ENCODE data around the gene DUSP22. TPM values are rescaled to one million over a fixed set of nuclear protein-coding genes. Genes with fewer than 3 reads are reported as not detected.

Gene DUSP22
- total RNA-seq, 2 donors from 2014 or later: 20.5 to 24.5 TPM

DNA sequence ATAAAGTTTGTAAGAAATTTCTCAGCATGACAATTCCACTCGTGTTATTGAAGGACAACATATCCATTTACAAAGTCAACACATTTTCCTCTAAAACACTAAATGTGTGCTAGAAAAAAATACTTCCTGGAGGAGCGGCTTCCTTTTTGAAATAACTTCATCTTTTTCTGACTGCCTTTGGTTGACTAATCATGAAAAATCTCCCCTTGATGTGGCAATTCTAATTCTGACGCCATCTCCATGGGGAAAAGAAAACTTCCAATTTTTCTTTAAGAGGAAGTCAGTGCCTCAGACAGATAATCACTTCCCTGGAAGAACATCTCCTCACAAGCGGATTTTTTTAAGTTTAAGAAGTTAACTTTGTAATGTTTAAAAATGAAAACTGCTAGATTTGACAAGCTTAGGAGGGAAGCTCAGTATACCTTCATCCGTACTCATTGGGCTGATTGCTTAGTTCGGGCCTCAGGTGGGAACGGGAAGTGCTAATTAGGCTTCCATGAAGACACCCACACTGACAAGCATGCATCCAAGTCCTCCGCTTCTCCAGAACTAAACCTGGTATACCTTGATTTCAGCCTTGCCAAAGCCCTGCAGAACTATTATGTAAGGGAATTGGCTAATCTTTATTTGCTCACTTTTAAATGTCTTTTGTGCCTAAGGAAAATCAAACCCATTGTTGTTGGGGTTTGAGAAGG, 35.1 kb upstream of the DUSP22 start:
- Histone ChIP-seq H3K9me3 (no peaks in the 10 kb centered on the region), H3K27ac (no peak overlapping the region), H3K4me1 (no peaks in the 10 kb centered on the region), H3K9ac (ENCODE audit: low read depth in 2 of 2, low read length in 2 of 2) (no peak overlapping the region), H3K4me3 (no peak overlapping the region), H3K36me3 (no peaks in the 10 kb centered on the region), H3K27me3 (no peaks in the 10 kb centered on the region)
- no peak for DNase-seq
- intact Hi-C loops (cut with DNase I): no loop called here
- TF ChIP-seq CTCF (IDR thresholded peaks at IDR 0.05): no peak

DNA sequence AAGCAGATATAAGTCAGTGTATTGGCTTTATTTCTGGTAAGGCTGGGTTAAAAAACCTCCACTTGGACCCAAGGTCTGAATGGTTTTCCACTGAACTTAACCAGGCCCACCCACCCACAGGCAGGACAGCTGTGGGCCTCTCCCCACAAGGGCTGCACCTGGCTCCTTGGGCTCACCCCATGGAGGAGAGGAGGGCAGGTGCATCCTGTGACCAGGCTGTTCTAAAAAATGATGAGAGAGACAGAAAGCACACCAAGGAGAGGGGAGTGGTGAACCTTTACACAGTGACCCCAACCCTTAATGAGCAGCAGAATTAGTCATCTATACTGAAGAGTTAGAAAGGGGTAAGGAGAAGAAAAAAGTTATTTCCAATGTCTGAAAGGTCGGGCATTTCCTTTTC, 34.5 kb upstream of the DUSP22 start:
- Histone ChIP-seq H3K27me3 (no peaks in the 10 kb centered on the region), H3K9me3 (no peaks in the 10 kb centered on the region), H3K9ac (ENCODE audit: low read depth in 2 of 2, low read length in 2 of 2) (no peak overlapping the region), H3K36me3 (no peaks in the 10 kb centered on the region), H3K4me1 (no peaks in the 10 kb centered on the region), H3K27ac (no peak overlapping the region), H3K4me3 (no peak overlapping the region)
- DNase-seq: no peak
- no peak for TF ChIP-seq CTCF (IDR thresholded peaks at IDR 0.05)
- intact Hi-C loops (cut with DNase I): no loop called here

DNA sequence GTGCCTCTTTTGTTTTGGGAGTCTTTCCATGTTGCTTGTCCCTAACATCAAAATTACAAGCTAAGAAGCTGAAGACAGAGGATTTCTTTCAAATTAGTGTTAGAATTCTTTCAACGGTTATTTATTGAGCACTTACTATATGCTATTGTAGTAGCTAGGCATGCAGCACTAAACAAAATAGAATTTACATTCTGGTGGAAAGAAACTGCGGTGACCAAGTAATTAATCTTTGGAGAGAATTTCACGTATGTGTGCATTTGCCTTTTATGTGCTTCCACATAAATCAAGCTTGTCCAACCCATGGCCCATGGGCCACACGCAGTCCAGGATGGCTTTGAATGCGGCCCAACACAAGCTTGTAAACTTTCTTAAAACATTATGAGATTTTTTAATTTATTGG, 33.0 kb upstream of the DUSP22 start:
- Histone ChIP-seq H3K9ac (ENCODE audit: low read depth in 2 of 2, low read length in 2 of 2) (no peak overlapping the region), H3K4me1 (no peaks in the 10 kb centered on the region), H3K4me3 (no peak overlapping the region), H3K27ac (no peak overlapping the region), H3K27me3 (no peaks in the 10 kb centered on the region), H3K36me3 (no peaks in the 10 kb centered on the region), H3K9me3 (no peaks in the 10 kb centered on the region)
- DNase-seq: no peak
- intact Hi-C loops (cut with DNase I): no loop called here
- no peak for TF ChIP-seq CTCF (IDR thresholded peaks at IDR 0.05)

GRCh38 chr6:259901-260508, 32.3 kb upstream of the DUSP22 start:
- no peak overlapping the region for H3K27ac ChIP-seq
- H3K27me3 ChIP-seq: no peaks in the 10 kb centered on the region
- intact Hi-C loops (cut with DNase I): no loop called here
- no peak overlapping the region for H3K9ac ChIP-seq (ENCODE audit: low read depth in 2 of 2, low read length in 2 of 2)
- DNase-seq: no peak
- no peak overlapping the region for H3K4me3 ChIP-seq
- TF ChIP-seq CTCF (IDR thresholded peaks at IDR 0.05): no peak
- no peaks in the 10 kb centered on the region for H3K4me1 ChIP-seq
- no peaks in the 10 kb centered on the region for H3K9me3 ChIP-seq
- H3K36me3 ChIP-seq: no peaks in the 10 kb centered on the region

DNA sequence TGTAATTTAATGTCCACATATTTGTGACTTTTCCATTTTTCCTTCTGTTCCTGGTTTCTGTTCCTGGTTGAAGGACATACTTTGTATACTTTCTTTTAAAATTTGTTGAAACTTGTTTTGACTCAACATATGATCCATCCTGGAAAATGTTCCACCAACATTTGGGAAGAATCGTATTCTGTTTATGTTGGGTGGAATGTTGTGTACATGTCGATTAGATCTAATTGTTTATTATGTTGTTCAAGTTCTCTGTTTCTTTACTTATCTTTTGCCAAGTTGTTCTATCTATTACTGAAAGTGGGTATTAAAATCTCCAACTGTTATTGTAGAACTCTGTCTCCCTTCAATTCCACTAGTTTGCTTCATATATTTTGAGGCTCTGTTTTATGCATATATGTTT, 27.7 kb upstream of the DUSP22 start:
- Histone ChIP-seq H3K9me3 (no peaks in the 10 kb centered on the region), H3K27me3 (no peaks in the 10 kb centered on the region), H3K4me3 (no peak overlapping the region), H3K4me1 (no peaks in the 10 kb centered on the region), H3K9ac (ENCODE audit: low read depth in 2 of 2, low read length in 2 of 2) (no peak overlapping the region), H3K27ac (no peak overlapping the region), H3K36me3 (no peaks in the 10 kb centered on the region)
- DNase-seq: no peak
- no peak for TF ChIP-seq CTCF (IDR thresholded peaks at IDR 0.05)
- intact Hi-C loops (cut with DNase I): no loop called here

Measured in colonic mucosa (tissue), 4 donors.